Caco-2 (cell line): ENCODE measurements around the gene LRCH3. TPM values are rescaled to one million over a fixed set of nuclear protein-coding genes. Genes with fewer than 3 reads are reported as not detected.

Experiments
- BruUV-seq: library from RNA; stranded (reverse); fragments of 400-500 nt; replicated peaks from 2 replicates; lab custom pipeline; 2021; lab: Mats Ljungman, UMichigan
- CTCF ChIA-PET: fragments of 300-600 bp; sonication (Branson Sonifier 250); formaldehyde crosslinking; loops from one replicate; lab custom pipeline; 2022; ENCODE audit warnings: antibody characterized with exemption; lab: Charles Lee
- POLR2A ChIA-PET: fragments of 300-600 bp; sonication (Branson Sonifier 250); formaldehyde crosslinking; loops from one replicate; lab custom pipeline; 2022; ENCODE audit warnings: antibody characterized with exemption; lab: Charles Lee
- DNase-seq, 2 experiments: peaks; one replicate each; pipeline versions ENCODE4 v3.0.0 to v3.0.0-alpha.2; 2020 to 2022
- H3K27me3 ChIP-seq: replicated peaks from 2 replicates; pipeline ENCODE4 v1.6.0; 2011; ENCODE audit warnings: low read length; ENCODE audit not compliant: control insufficient read depth, insufficient read depth
- H3K36me3 ChIP-seq: 2 replicates; pipeline ENCODE4 v1.5.1; 2011; ENCODE audit warnings: low read length; ENCODE audit not compliant: control insufficient read depth, insufficient read depth
- H3K4me1 ChIP-seq: fragments of 250-450 bp; sonication (Bioruptor Pico); 2 replicates; pipeline ENCODE4 v1.5.1; 2020; ENCODE audit warnings: mild to moderate bottlenecking
- H3K4me3 ChIP-seq: 2 replicates; pipeline ENCODE4 v1.5.1; 2011; ENCODE audit warnings: low read depth, mild to moderate bottlenecking, control low read depth, low read length
- H3K9me3 ChIP-seq: fragments of 250-450 bp; sonication (Bioruptor Pico); 2 replicates; pipeline ENCODE4 v1.5.1; 2020; ENCODE audit warnings: mild to moderate bottlenecking, moderate library complexity
- H3K27ac Mint-ChIP-seq: one replicate; pipeline ENCODE4 v1.8.0; 2022; ENCODE audit warnings: mixed read lengths; ENCODE audit not compliant: unreplicated experiment
- H3K27me3 Mint-ChIP-seq: one replicate; pipeline ENCODE4 v1.8.0; 2022; ENCODE audit warnings: mixed read lengths; ENCODE audit not compliant: insufficient read depth, unreplicated experiment
- H3K36me3 Mint-ChIP-seq: one replicate; pipeline ENCODE4 v1.8.0; 2022; ENCODE audit warnings: mild to moderate bottlenecking, mixed read lengths; ENCODE audit not compliant: insufficient read depth, unreplicated experiment
- H3K4me1 Mint-ChIP-seq: one replicate; pipeline ENCODE4 v1.8.0; 2022; ENCODE audit warnings: low read depth, mixed read lengths; ENCODE audit not compliant: unreplicated experiment
- H3K4me3 Mint-ChIP-seq: one replicate; pipeline ENCODE4 v1.8.0; 2022; ENCODE audit warnings: mild to moderate bottlenecking, moderate library complexity, mixed read lengths; ENCODE audit not compliant: unreplicated experiment
- H3K9me3 Mint-ChIP-seq: one replicate; pipeline ENCODE4 v1.8.0; 2022; ENCODE audit warnings: mixed read lengths; ENCODE audit not compliant: unreplicated experiment
- CTCF ChIP-seq, 2 experiments: fragments of 200-600 bp in 1 of 2; IDR thresholded peaks; 1 replicate in 1 of 2; 2 replicates in 1 of 2; pipeline versions ENCODE4 v1.5.1 to v1.8.0; 2011 to 2022; ENCODE audit warnings: antibody characterized with exemption in 1 of 2, control low read depth in 1 of 2, inconsistent platforms in 1 of 2, low read depth in 1 of 2, low read length in 1 of 2, mild to moderate bottlenecking in 1 of 2, moderate library complexity in 1 of 2; ENCODE audit not compliant: insufficient read depth in 1 of 2, severe bottlenecking in 1 of 2, unreplicated experiment in 1 of 2
- intact Hi-C: fragments of 100-400 bp; cut with micrococcal nuclease; formaldehyde crosslinking; loops from one replicate; pipeline ENCODE4 v1.10.0; 2022; ENCODE audit not compliant: unreplicated experiment
- total RNA-seq: library from RNA; stranded (reverse); gene quantifications from 2 replicates; pipeline ENCODE4 v1.2.3, GENCODE V29; 2022

Gene LRCH3
- total RNA-seq, 1 experiment from 2014 or later: 38.7 TPM

- CTCF ChIA-PET: no interaction called here
Measured at GRCh38 chr3:197796087-197796486, 5.0 kb downstream of the LRCH3 start.

GRCh38 chr3:197798863-197799262 is 7.8 kb downstream of the LRCH3 start:
- Histone ChIP-seq H3K4me1 (no peaks in the 10 kb centered on the region), H3K9me3 (no peaks in the 10 kb centered on the region), H3K4me3 (no peak overlapping the region), H3K27me3 (no peaks in the 10 kb centered on the region), H3K36me3 (no peaks in the 10 kb centered on the region)
- Mint-ChIP-seq H3K4me3 (no peak overlapping the region), H3K4me1 (no peaks in the 10 kb centered on the region), H3K36me3 (no peaks in the 10 kb centered on the region), H3K27me3 (no peaks in the 10 kb centered on the region), H3K9me3 (no peaks in the 10 kb centered on the region), H3K27ac (no peak overlapping the region)
- BruUV-seq: no TSS peak
- intact Hi-C loops: no loop called here
- TF ChIP-seq CTCF (IDR thresholded peaks at IDR 0.05; ENCODE audit: insufficient read depth in 1 of 2, low read depth in 1 of 2, low read length in 1 of 2, severe bottlenecking in 1 of 2, unreplicated experiment in 1 of 2): no peak
- ChIA-PET CTCF (no interaction called here), POLR2A (no interaction called here)
- DNase-seq: no peak

More at GRCh38 chr3:197796087-197796486, 5.0 kb downstream of the LRCH3 start:
- POLR2A ChIA-PET: no interaction called here
- H3K27ac Mint-ChIP-seq: no peak overlapping the region
- H3K27me3 ChIP-seq: no peaks in the 10 kb centered on the region
- H3K9me3 Mint-ChIP-seq: no peaks in the 10 kb centered on the region
- no peak for TF ChIP-seq CTCF (IDR thresholded peaks at IDR 0.05; ENCODE audit: insufficient read depth in 1 of 2, low read depth in 1 of 2, low read length in 1 of 2, severe bottlenecking in 1 of 2, unreplicated experiment in 1 of 2)
- no peaks in the 10 kb centered on the region for H3K27me3 Mint-ChIP-seq
- no peak overlapping the region for H3K4me3 ChIP-seq
- no peaks in the 10 kb centered on the region for H3K36me3 ChIP-seq
- no peak overlapping the region for H3K4me3 Mint-ChIP-seq
- no peak for DNase-seq
- peaks cover 4% of the 10 kb centered on the region for H3K36me3 Mint-ChIP-seq
- H3K9me3 ChIP-seq: no peaks in the 10 kb centered on the region
- intact Hi-C loops: no loop called here
- H3K4me1 ChIP-seq: no peaks in the 10 kb centered on the region
- BruUV-seq: no TSS peak
- H3K4me1 Mint-ChIP-seq: no peaks in the 10 kb centered on the region

GRCh38 chr3:197800379-197800778 is 9.3 kb downstream of the LRCH3 start:
- no peaks in the 10 kb centered on the region for H3K36me3 ChIP-seq
- intact Hi-C loops: no loop called here
- ChIA-PET POLR2A (no interaction called here), CTCF (no interaction called here)
- no peaks in the 10 kb centered on the region for H3K9me3 Mint-ChIP-seq
- no peaks in the 10 kb centered on the region for H3K4me1 ChIP-seq
- BruUV-seq: no TSS peak
- no peaks in the 10 kb centered on the region for H3K4me1 Mint-ChIP-seq
- no peaks in the 10 kb centered on the region for H3K27me3 ChIP-seq
- H3K9me3 ChIP-seq: no peaks in the 10 kb centered on the region
- no peaks in the 10 kb centered on the region for H3K36me3 Mint-ChIP-seq
- no peak overlapping the region for H3K4me3 Mint-ChIP-seq
- H3K27me3 Mint-ChIP-seq: no peaks in the 10 kb centered on the region
- H3K27ac Mint-ChIP-seq: no peak overlapping the region
- no peak for DNase-seq
- no peak overlapping the region for H3K4me3 ChIP-seq
- TF ChIP-seq CTCF (IDR thresholded peaks at IDR 0.05; ENCODE audit: insufficient read depth in 1 of 2, low read depth in 1 of 2, low read length in 1 of 2, severe bottlenecking in 1 of 2, unreplicated experiment in 1 of 2): no peak
